COLO668 (cell line): Measurements from ENCODE around the gene CCDC171.
"Not testable (repeated sequence)": the region's sequence is repeated elsewhere in the genome, so short reads cannot be mapped to it uniquely, and the experiment has no call there.

Experiments
- DNase-seq: peaks from one replicate; lab custom pipeline; 2025; ENCODE audit not compliant: unreplicated experiment; lab: John Stamatoyannopoulos, UW

The CCDC171 gene

GRCh38 chr9:15552636-15553527, at the start of gene CCDC171:
Gene CCDC171, plus strand, starts transcription at chr9:15553043. Its CDS starts 11,046 bp downstream, at chr9:15564089.
- peak; percentile 96 for DNase-seq

GRCh38 chr9:15505921-15506320, 46.9 kb upstream of the CCDC171 start:
- no peak for DNase-seq

DNA sequence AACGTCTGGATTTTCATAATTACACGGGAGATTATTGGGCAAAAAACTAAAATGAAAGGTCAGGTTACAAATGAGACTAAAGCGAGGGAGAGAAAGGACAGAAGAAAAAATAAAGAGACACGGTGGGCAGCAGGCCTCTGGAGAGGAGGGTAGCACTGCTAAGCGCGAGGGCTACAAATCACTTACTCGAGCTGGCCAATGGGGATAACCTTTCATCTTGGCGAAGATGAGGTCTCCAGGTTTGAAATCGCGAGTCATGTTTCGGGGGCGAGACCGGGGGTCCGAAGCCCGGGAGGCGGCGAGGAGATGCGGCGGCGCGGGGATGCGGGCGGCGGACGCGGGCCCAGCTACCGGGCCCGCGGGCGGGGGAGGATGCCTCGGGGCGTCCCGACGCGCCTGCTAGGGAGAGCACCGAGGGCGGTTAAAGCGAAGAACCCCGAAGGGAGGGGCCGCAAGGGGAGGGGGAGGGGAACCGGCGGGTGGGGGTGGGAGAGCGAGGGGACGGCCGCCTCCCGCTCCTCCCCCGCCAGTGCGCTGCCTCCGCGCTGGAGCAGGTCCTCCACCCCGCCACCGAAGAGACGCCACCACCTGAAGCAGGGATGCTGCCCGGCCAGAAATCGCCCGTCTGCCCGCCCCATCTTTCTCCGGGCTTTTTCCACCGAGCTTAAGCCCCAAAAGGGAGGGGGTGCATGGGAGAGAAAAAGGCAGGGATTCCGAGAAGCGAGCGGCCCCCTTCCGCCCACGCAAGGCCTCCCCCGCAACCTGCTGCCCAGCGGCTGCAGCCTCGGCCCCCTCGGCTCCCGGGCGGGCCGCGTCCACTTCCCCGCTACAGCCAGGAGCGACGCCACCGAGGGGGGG, 42.7 kb upstream of the CCDC171 start:
- DNase-seq = peak; percentile 69

- DNase-seq = peak; percentile 90
Measured at GRCh38 chr9:15510789-15511575, 41.9 kb upstream of the CCDC171 start, which contains the start of gene PSIP1. Gene PSIP1, minus strand, starts transcription at chr9:15510970. Its CDS starts 782 bp downstream, at chr9:15510188.

DNA sequence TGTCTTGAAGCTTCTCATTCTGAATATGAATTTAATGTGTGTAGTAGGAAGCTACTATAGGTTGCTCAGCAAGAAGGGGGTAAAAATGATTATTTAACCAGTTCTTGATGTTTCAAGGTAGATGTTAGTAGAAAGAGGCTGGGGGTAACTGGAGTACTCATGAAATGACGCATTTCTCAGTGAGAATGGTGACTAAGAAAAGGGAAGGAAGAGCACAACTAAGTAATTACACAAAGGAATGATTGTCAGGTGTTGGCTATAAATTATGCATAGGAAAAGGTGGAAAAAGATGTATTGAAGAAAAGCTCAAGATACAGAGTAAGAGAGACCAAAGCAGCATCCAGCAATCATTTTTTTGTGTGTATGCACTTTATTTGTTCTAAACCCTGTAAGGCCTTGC, 40.6 kb upstream of the CCDC171 start:
- DNase-seq = no peak

- DNase-seq = no peak
Measured at GRCh38 chr9:15512889-15513288, 40.0 kb upstream of the CCDC171 start.

GRCh38 chr9:15513335-15513734, 39.5 kb upstream of the CCDC171 start:
- peak; percentile 10 for DNase-seq

DNA sequence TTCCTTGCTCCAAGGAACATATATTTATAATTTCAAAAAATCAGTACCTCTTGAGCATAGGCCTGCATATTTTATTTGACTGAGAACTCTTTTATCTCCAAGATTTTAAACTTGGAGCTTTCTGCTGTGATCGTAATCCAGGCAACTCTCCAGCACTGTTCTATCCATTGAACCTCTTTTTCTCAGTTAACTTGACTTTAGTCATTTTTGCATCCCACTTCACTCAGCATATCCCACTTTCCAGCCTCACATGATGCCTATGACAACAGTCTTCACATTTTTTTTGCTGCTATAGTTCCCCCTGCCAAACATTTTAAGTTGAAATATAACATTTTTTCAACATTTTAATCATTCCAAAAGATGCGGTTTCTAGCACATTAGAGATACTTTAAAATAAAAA, 33.0 kb upstream of the CCDC171 start:
- DNase-seq = no peak

- no peak for DNase-seq
Measured at GRCh38 chr9:15521254-15521653, 31.6 kb upstream of the CCDC171 start.

DNA sequence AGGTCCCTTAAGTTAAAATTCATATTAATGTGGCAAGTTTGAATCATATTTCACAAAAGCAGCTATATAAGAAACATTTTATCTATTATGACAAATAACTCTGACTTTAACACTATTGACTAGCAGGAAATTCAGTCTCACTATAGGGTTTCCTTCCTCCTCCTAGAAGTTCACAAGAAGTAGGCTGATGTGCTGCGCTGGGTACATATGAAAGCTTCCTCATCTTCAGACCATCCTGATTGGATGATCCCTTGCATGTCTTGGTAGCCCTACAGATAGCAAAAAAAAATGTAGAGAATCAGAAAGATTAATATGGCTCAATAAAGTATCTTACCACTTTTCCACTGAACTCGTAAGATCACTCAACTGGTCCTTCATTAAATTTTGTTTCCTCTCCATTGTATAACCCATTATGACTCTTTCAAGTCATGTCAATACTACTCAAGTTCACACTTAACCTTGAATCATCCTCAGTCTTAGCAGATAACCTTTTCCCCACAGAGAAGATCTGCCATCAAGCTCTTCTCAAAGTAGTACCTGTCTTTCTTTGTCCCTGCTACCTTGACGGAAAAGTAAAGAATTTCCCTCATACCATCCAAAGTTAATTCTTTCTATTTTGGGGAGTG, 30.6 kb upstream of the CCDC171 start:
- DNase-seq = no peak

DNA sequence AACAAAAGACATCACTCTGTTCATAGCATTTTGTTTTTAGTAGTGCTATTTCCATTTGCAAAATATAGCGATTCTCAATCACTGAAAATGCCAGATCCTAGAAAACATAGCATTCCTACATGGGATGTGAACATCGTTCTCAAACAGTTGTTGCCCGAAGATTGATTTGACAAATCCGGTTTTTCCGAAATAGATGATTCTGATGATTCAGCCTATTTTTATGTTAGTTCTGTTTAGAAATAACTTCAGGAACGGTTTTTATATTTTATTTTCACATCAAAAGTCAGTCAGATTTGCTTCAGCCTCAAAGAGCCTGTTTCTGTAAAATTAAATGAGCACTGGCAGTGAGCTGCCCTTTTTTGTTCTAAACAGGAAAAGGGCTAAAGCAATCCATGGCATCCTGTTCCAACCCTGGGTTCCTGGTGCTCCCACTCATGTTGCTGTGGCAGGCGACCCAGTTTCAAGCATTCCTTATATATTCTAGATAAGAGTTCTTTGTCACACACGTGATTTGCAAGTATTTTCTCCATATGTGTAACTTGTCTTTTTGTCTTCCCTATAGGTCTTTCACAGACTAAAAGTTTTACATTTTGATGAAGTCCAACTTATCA, 27.9 kb upstream of the CCDC171 start:
- no peak for DNase-seq

GRCh38 chr9:15525958-15526357, 26.9 kb upstream of the CCDC171 start:
- DNase-seq = no peak

- not testable (repeated sequence) for DNase-seq
Measured at GRCh38 chr9:15527035-15527434, 25.8 kb upstream of the CCDC171 start.

DNA sequence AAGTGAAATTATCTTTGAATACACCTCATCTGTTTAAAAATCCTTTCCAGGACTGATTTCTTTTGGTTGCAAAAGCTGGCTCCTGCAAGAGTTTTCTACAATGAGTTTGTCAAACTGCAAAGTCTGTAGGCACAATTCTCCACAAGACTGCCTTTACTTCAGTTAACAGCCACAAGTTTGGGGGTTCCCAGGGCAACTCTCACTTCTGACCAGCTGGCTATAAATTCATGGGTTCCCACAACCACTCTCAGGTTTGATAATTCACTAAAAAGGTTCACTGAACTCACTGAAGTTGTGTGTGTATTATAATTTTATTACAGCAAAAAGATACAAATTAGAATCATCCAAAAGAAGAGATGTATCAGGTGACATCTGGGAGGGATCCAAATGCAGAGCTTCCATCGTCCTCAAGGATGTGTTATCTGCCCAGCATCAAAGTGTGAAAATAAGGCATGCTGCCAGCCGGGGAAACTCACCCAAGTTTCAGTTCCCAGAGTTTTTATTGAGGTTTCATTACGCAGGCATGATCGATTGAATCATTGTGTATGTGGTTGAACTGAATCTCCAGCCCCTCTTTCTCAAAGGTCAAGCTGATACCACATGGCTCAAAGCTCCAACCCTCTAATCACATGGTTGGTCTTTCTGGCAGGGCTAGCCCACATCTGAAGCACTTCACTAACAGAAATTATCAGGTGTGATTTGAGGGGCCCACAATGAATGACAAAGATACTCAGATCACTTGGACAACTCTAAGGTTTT, 23.1 kb upstream of the CCDC171 start:
- DNase-seq = no peak

DNA sequence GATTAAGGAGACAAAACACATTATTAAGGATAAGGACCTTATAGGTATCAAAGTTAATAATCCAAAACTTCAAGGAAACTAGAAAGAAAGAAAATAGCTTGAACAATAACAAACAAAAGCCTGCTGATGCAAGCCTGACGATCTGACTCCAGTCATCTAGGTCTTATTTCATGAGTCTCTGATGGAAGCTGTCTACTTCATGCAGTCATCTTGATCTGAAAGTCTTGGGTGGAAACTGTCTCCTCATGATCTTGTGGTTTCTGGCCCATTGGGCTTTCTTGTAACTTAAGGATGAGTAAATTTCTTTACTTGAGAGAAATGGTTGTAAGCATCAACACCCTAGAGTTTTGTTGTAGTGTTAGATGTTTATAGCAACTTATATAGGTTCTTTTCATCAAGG, 21.5 kb upstream of the CCDC171 start:
- no peak for DNase-seq

DNA sequence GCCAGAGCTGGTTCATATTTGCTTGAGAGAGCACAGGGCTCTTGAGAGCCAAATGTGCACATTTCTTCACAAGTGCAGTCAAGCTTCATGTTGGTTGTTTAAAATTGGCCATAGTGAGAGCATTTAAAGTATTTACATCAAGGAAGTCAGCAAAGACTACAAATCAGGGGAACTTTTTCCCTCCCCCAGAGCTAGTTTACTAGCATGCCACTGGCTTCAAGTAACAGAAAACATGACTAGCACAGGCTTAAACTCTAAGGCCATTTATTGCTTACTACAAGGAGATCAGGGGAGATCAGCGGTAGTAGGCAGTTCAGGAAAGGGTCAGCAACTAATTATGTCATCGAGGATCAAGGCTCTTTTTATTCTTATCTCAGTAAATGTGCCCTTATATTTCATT, 11.0 kb upstream of the CCDC171 start:
- DNase-seq = no peak

- DNase-seq = no peak
Measured at GRCh38 chr9:15542624-15543023, 10.2 kb upstream of the CCDC171 start.

GRCh38 chr9:15543047-15543813, 9.6 kb upstream of the CCDC171 start:
- DNase-seq = no peak

DNA sequence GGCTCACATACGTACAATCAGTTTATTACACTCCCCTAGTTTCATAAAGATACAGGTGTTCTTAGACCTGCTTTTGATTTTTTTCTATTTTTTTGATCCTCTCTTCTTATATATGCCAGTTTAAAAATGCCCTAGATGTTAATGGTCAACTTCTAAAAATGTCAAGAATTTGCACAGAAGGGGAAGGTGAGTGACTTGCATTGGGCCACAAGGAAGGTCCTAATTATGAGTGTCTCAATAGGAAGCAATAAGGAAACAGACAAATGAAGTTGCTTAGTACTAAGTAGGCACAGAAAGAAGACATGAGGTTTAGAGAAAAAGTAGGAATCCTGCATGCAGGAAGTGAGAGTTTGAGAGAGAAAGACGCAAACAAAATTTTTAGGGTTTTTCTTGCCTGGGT, 3.2 kb upstream of the CCDC171 start:
- no peak for DNase-seq
